Colonic mucosa (tissue), 4 donors: ENCODE measurements around the gene ZFYVE1. TPM values are rescaled to one million over a fixed set of nuclear protein-coding genes. Genes with fewer than 3 reads are reported as not detected.
"Not testable (repeated sequence)": the region's sequence is repeated elsewhere in the genome, so short reads cannot be mapped to it uniquely, and the experiment has no call there.

ENCODE experiments used
- DNase-seq: peaks from one replicate; pipeline ENCODE4 v3.0.0-alpha.2; 2020
- H3K27ac ChIP-seq: fragments of 200-600 bp; one replicate; pipeline ENCODE4 v1.8.0; 2021
- H3K27me3 ChIP-seq: fragments of 200-600 bp; one replicate; pipeline ENCODE4 v1.8.0; 2021
- H3K36me3 ChIP-seq: fragments of 200-600 bp; one replicate; pipeline ENCODE4 v1.8.0; 2021
- H3K4me1 ChIP-seq: fragments of 200-600 bp; one replicate; pipeline ENCODE4 v1.8.0; 2021; ENCODE audit warnings: mild to moderate bottlenecking
- H3K4me3 ChIP-seq: fragments of 200-600 bp; one replicate; pipeline ENCODE4 v1.8.0; 2021
- H3K9ac ChIP-seq, 2 donors: one replicate each; pipeline ENCODE4 v1.7.0; 2013; ENCODE audit warnings: control low read depth in 2 of 2, low read depth in 2 of 2, low read length in 2 of 2
- H3K9me3 ChIP-seq: fragments of 200-600 bp; one replicate; pipeline ENCODE4 v1.8.0; 2021
- CTCF ChIP-seq: fragments of 200-600 bp; IDR thresholded peaks from one replicate; pipeline ENCODE4 v1.8.0; 2022; ENCODE audit warnings: antibody characterized with exemption, mild to moderate bottlenecking
- intact Hi-C: fragments of 100-400 bp; cut with DNase I; formaldehyde crosslinking; loops from one replicate; pipeline ENCODE4 v1.14.1; 2022
- total RNA-seq, 2 donors: library from RNA; stranded (reverse); fragmentation: NEBNext Ultra II Directional in 1 of 2; extraction: Animal tissue kit (Norgen Biotek cat#: 25700) in 1 of 2; gene quantifications; one replicate each; pipeline ENCODE4 v1.2.1, GENCODE V29; 2021
- donor health status: healthy.
- donor health status: DM: no; HTN: no; CAD: no.
- donor health status: DM: no; HTN: no; CAD: no.

The ZFYVE1 gene
- total RNA-seq, 2 donors from 2014 or later: 11.7 to 17.5 TPM

- intact Hi-C loops: no loop called here
- Histone ChIP-seq H3K4me1 (no peaks in the 10 kb centered on the region), H3K9ac (no peak overlapping the region), H3K27me3 (no peaks in the 10 kb centered on the region), H3K4me3 (no peak overlapping the region), H3K27ac (no peak overlapping the region), H3K9me3 (no peaks in the 10 kb centered on the region), H3K36me3 (no peaks in the 10 kb centered on the region)
- DNase-seq: no peak
- TF ChIP-seq CTCF: no peak
Observed at GRCh38 chr14:73008501-73008900, 18.4 kb downstream of the ZFYVE1 start.

DNA sequence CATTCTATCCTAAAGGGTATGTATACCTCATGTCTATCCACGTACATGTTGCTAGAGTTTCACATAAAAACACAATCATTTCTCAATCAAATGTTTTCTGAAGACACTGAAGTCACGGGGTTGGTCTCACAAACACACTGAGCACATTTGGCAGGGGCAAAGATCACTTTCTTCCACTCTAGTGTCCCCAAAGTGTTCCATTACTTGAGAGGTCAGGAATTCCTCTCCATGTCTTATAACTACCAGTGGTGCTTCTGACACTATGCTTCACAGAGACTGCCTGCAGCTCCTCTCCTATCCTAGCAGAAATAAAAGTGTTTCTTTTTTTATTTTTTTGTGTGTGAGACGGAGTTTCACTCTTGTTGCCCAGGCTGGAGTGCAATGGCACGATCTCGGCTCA, 19.1 kb downstream of the ZFYVE1 start:
- H3K4me3 ChIP-seq: no peak overlapping the region
- H3K9ac ChIP-seq: no peak overlapping the region
- TF ChIP-seq CTCF: no peak
- H3K9me3 ChIP-seq: no peaks in the 10 kb centered on the region
- H3K27ac ChIP-seq: no peak overlapping the region
- no peaks in the 10 kb centered on the region for H3K4me1 ChIP-seq
- intact Hi-C loops: no loop called here
- H3K27me3 ChIP-seq: no peaks in the 10 kb centered on the region
- DNase-seq: no peak
- H3K36me3 ChIP-seq: no peaks in the 10 kb centered on the region

DNA sequence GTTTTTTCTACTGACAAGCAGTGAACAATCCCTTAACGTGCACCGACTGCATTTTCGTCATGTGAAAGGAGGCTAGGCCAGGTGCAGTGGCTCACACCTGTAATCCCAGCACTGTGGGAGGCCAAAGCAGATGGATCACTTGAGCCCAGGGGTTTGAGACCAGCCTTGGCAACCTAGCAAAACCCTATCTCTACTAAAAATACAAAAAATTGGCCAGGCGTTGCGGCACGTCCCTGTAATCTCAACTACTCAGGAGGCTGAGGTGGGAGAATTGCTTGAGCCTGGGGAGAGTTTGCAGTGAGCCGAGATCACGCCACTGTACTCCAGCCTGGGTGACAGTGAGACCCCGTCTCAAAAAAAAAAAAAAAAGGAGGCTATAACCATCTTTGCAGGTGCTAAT, 22.3 kb downstream of the ZFYVE1 start:
- H3K9me3 ChIP-seq, H3K27me3 ChIP-seq, H3K4me3 ChIP-seq, H3K4me1 ChIP-seq, H3K27ac ChIP-seq, H3K9ac ChIP-seq, intact Hi-C loops, DNase-seq, H3K36me3 ChIP-seq: not testable (repeated sequence)

DNA sequence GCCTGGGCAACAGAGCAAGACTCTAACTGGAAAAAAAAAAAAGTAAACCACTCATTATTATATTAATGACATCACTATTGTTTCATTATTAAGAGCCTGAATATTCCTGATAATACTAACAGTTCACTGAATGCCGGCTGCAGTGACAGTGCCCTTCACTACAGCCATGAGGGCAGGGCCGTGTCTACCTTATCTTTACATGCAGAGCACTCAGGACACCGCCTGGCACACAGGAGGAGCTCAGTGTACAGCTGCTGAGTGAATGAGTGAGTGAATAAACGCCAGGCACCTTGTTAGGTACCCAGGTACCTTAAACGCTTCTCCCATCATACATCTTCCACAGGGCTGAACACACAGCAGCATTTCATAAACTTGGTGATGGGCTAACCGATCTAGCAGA, 23.2 kb downstream of the ZFYVE1 start:
- no peaks in the 10 kb centered on the region for H3K9me3 ChIP-seq
- no peak for TF ChIP-seq CTCF
- H3K9ac ChIP-seq: no peak overlapping the region
- no peaks in the 10 kb centered on the region for H3K4me1 ChIP-seq
- intact Hi-C loops: no loop called here
- DNase-seq: no peak
- H3K27me3 ChIP-seq: no peaks in the 10 kb centered on the region
- H3K36me3 ChIP-seq: no peaks in the 10 kb centered on the region
- H3K27ac ChIP-seq: no peak overlapping the region
- H3K4me3 ChIP-seq: no peak overlapping the region

- no peaks in the 10 kb centered on the region for H3K27me3 ChIP-seq
- no peak overlapping the region for H3K27ac ChIP-seq
- DNase-seq: no peak
- H3K4me1 ChIP-seq: no peaks in the 10 kb centered on the region
- intact Hi-C loops: no loop called here
- H3K9me3 ChIP-seq: no peaks in the 10 kb centered on the region
- no peak for TF ChIP-seq CTCF
- H3K4me3 ChIP-seq: no peak overlapping the region
- no peaks in the 10 kb centered on the region for H3K36me3 ChIP-seq
- H3K9ac ChIP-seq: no peak overlapping the region
Observed at GRCh38 chr14:73000073-73000472, 26.8 kb downstream of the ZFYVE1 start.

DNA sequence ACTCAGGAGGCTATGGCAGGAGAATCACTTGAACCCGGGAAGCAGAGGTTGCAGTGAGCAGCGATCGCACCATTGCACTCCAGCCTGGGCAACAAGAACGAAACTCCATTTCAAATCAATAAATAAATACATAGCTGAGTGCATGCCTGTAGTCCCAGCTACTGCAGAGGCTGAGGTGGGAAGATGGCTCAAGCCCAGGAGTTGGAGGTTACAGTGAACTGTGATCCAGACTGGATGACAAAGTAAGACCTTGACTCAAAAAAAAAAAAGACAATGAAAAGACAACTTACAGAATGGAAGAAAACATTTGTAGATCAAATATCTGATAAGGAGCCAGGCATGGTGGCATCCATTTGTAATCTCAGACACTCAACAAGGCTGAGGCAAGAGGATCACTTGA, 27.6 kb downstream of the ZFYVE1 start:
- Histone ChIP-seq H3K27me3 (no peaks in the 10 kb centered on the region), H3K4me3 (no peak overlapping the region), H3K27ac (no peak overlapping the region), H3K9ac (no peak overlapping the region), H3K4me1 (no peaks in the 10 kb centered on the region), H3K36me3 (no peaks in the 10 kb centered on the region), H3K9me3 (no peaks in the 10 kb centered on the region)
- DNase-seq: no peak
- no peak for TF ChIP-seq CTCF
- intact Hi-C loops: no loop called here
